T-helper 17 cell (primary cell): Measurements from ENCODE around the gene ARFRP1. TPM values are rescaled to one million over a fixed set of nuclear protein-coding genes. Genes with fewer than 3 reads are reported as not detected.

Source experiments
- ATAC-seq: fragments of 150-1000 bp; cut with Tn5 transposase; 2 replicates; pipeline ENCODE4 v1.10.0; 2021; ENCODE audit warnings: mild to moderate bottlenecking, moderate library complexity
- DNase-seq, 3 donors: peaks; one replicate each; pipeline versions ENCODE4 v3.0.0 to v3.0.0-alpha.2; 2020 to 2021
- H3K9me3 ChIP-seq: one replicate; pipeline ENCODE4 v1.7.0; 2013; ENCODE audit warnings: low read length, mild to moderate bottlenecking; ENCODE audit not compliant: control insufficient read depth, poor library complexity, severe bottlenecking
- H3K27ac Mint-ChIP-seq: one replicate; pipeline ENCODE4 v1.8.0; 2022; ENCODE audit warnings: mild to moderate bottlenecking, moderate library complexity, mixed read lengths
- H3K27me3 Mint-ChIP-seq: one replicate; pipeline ENCODE4 v1.8.0; 2022; ENCODE audit warnings: mixed read lengths
- H3K36me3 Mint-ChIP-seq: one replicate; pipeline ENCODE4 v1.8.0; 2022; ENCODE audit warnings: low read depth, mixed read lengths
- H3K4me1 Mint-ChIP-seq: one replicate; pipeline ENCODE4 v1.8.0; 2022; ENCODE audit warnings: mild to moderate bottlenecking, mixed read lengths
- H3K4me3 Mint-ChIP-seq: one replicate; pipeline ENCODE4 v1.8.0; 2022; ENCODE audit warnings: mild to moderate bottlenecking, moderate library complexity, mixed read lengths
- total RNA-seq, 4 donors: library from RNA in 2 of 4; stranded (reverse) in 2 of 4; gene quantifications; one replicate each; pipeline ENCODE4 v1.2.3 and lab custom pipeline; 2022 to 2026

ARFRP1 gene
- total RNA-seq, 2 donors from 2014 or later: 44.0 to 53.2 TPM

- peak in 2 of 3 donors; percentile 67 to 68 for DNase-seq
- Mint-ChIP-seq H3K4me3 (peak overlapping the region; percentile 74), H3K4me1 (peaks cover 14% of the 10 kb centered on the region), H3K27ac (no peak overlapping the region), H3K36me3 (no peaks in the 10 kb centered on the region), H3K27me3 (no peaks in the 10 kb centered on the region)
- no peaks in the 10 kb centered on the region for H3K9me3 ChIP-seq
- ATAC-seq: peak; percentile 4
Measured at GRCh38 chr20:63740070-63740626, 32.4 kb upstream of the ARFRP1 start.

- H3K27me3 Mint-ChIP-seq: no peaks in the 10 kb centered on the region
- no peaks in the 10 kb centered on the region for H3K9me3 ChIP-seq
- H3K4me3 Mint-ChIP-seq: peak within 1 kb of the TSS; percentile 92
- peaks cover 12% of the 10 kb centered on the region for H3K4me1 Mint-ChIP-seq
- peak within 1 kb of the TSS; percentile 39 for H3K27ac Mint-ChIP-seq
- DNase-seq: peak; percentile 55 to 79 (median 68)
- H3K36me3 Mint-ChIP-seq: no peaks in the 10 kb centered on the region
- ATAC-seq: peak; percentile 38
Measured at GRCh38 chr20:63739130-63740069, 31.6 kb upstream of the ARFRP1 start, which contains the start of gene SLC2A4RG. SLC2A4RG (plus strand) TSS chr20:63739776; CDS start chr20:63739913, 137 bp downstream.

- no peak for ATAC-seq
- Mint-ChIP-seq H3K27ac (peak overlapping the region; percentile 39), H3K4me1 (peaks cover 16% of the 10 kb centered on the region), H3K27me3 (no peaks in the 10 kb centered on the region), H3K4me3 (peak overlapping the region; percentile 92), H3K36me3 (peaks cover 3% of the 10 kb centered on the region)
- H3K9me3 ChIP-seq: no peaks in the 10 kb centered on the region
- peak in 1 of 3 donors; percentile 31 for DNase-seq
Measured at GRCh38 chr20:63738687-63739129, 30.9 kb upstream of the ARFRP1 start.

- peak overlapping the region; percentile 39 for H3K27ac Mint-ChIP-seq
- ATAC-seq (peak; percentile 14), DNase-seq (peak in 2 of 3 donors; percentile 34 to 47)
- H3K36me3 Mint-ChIP-seq: peaks cover 3% of the 10 kb centered on the region
- H3K4me3 Mint-ChIP-seq: peak overlapping the region; percentile 92
- H3K9me3 ChIP-seq: no peaks in the 10 kb centered on the region
- H3K27me3 Mint-ChIP-seq: no peaks in the 10 kb centered on the region
- H3K4me1 Mint-ChIP-seq: peaks cover 16% of the 10 kb centered on the region
Measured at GRCh38 chr20:63737945-63738686, 30.3 kb upstream of the ARFRP1 start.

GRCh38 chr20:63737695-63737944 is 29.8 kb upstream of the ARFRP1 start:
- no peaks in the 10 kb centered on the region for H3K9me3 ChIP-seq
- DNase-seq (no peak), ATAC-seq (no peak)
- H3K4me3 Mint-ChIP-seq: peak overlapping the region; percentile 92
- H3K27ac Mint-ChIP-seq: no peak overlapping the region
- H3K36me3 Mint-ChIP-seq: peaks cover 3% of the 10 kb centered on the region
- no peaks in the 10 kb centered on the region for H3K27me3 Mint-ChIP-seq
- peaks cover 16% of the 10 kb centered on the region for H3K4me1 Mint-ChIP-seq

GRCh38 chr20:63736893-63737694 is 29.3 kb upstream of the ARFRP1 start:
- H3K4me1 Mint-ChIP-seq: peaks cover 16% of the 10 kb centered on the region
- DNase-seq: peak in 2 of 3 donors; percentile 47 to 61
- H3K27ac Mint-ChIP-seq: peak overlapping the region; percentile 79
- no peaks in the 10 kb centered on the region for H3K27me3 Mint-ChIP-seq
- H3K9me3 ChIP-seq: no peaks in the 10 kb centered on the region
- ATAC-seq: peak; percentile 44
- peaks cover 3% of the 10 kb centered on the region for H3K36me3 Mint-ChIP-seq
- peak overlapping the region; percentile 92 for H3K4me3 Mint-ChIP-seq

- H3K4me3 Mint-ChIP-seq: peak within 1 kb of the TSS; percentile 92
- peaks cover 16% of the 10 kb centered on the region for H3K4me1 Mint-ChIP-seq
- H3K9me3 ChIP-seq: no peaks in the 10 kb centered on the region
- peak within 1 kb of the TSS; percentile 79 for H3K27ac Mint-ChIP-seq
- peaks cover 3% of the 10 kb centered on the region for H3K36me3 Mint-ChIP-seq
- DNase-seq (peak; percentile 67 to 74 (median 68)), ATAC-seq (peak; percentile 74)
- H3K27me3 Mint-ChIP-seq: no peaks in the 10 kb centered on the region
Measured at GRCh38 chr20:63735859-63736718, 28.3 kb upstream of the ARFRP1 start, which contains the start of gene LIME1. LIME1 (plus strand) TSS chr20:63736664; CDS start chr20:63737550, 886 bp downstream.

GRCh38 chr20:63734946-63735858 is 27.4 kb upstream of the ARFRP1 start:
- H3K4me3 Mint-ChIP-seq: peak overlapping the region; percentile 92
- DNase-seq: no peak
- H3K9me3 ChIP-seq: no peaks in the 10 kb centered on the region
- no peak for ATAC-seq
- H3K4me1 Mint-ChIP-seq: peaks cover 16% of the 10 kb centered on the region
- H3K36me3 Mint-ChIP-seq: peaks cover 3% of the 10 kb centered on the region
- H3K27ac Mint-ChIP-seq: peak overlapping the region; percentile 79
- no peaks in the 10 kb centered on the region for H3K27me3 Mint-ChIP-seq

GRCh38 chr20:63734111-63734945 is 26.6 kb upstream of the ARFRP1 start:
- no peak for ATAC-seq
- H3K27me3 Mint-ChIP-seq: no peaks in the 10 kb centered on the region
- peaks cover 3% of the 10 kb centered on the region for H3K36me3 Mint-ChIP-seq
- H3K4me3 Mint-ChIP-seq: no peak overlapping the region
- no peaks in the 10 kb centered on the region for H3K9me3 ChIP-seq
- no peak for DNase-seq
- H3K4me1 Mint-ChIP-seq: peaks cover 20% of the 10 kb centered on the region
- H3K27ac Mint-ChIP-seq: peak overlapping the region; percentile 35

- Mint-ChIP-seq H3K36me3 (peaks cover 3% of the 10 kb centered on the region), H3K4me3 (no peak overlapping the region), H3K27me3 (no peaks in the 10 kb centered on the region), H3K4me1 (peaks cover 23% of the 10 kb centered on the region), H3K27ac (peak overlapping the region; percentile 35)
- no peaks in the 10 kb centered on the region for H3K9me3 ChIP-seq
- no peak for DNase-seq
- ATAC-seq: no peak
Measured at GRCh38 chr20:63733579-63734081, 25.9 kb upstream of the ARFRP1 start.
